ENCODE measurements around the gene UNC5C. TPM values are rescaled to one million over a fixed set of nuclear protein-coding genes. Genes with fewer than 3 reads are reported as not detected.
A peak's percentile ranks its signal among the peaks of the same experiment; 100 is the strongest.

UNC5C gene
- total and polyA plus RNA-seq, 2 of the 8 experiments (the other 6 are each of a cell fraction or from before 2014, with no cell fraction given): 0.30 to 1.3 TPM

DNA sequence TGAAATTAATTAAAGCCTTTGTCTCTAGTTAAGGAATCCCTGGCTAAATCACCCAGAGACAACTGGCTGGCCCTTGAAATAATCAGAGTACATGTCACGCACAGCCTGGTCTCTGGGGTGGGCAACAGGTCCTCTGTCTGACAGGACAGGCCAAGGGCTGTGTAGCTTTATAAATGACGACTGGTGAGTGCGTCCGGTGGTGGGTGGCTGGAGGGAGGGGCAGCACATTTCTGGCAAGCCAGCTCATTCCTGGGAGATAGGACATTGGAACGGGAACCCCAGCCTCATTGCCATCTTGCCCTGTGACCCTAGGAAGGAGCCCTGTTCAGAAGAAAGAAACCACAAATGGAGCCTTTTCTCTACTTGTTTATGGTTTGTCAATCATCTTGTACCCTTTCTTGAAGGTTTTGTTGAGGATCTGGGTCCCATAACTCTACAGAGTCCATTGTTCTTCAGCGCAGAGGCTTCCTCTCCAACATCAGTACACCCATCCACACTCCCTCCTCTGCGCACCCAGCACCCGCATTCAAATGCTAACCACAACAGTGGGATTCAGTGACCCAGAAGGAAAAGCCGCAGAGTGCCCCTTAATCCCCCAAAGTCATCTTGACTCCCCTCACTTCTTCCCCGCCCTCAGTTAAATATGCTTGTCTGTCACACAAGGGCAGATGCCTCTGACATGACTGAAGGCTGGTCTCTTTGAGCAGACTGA lies 368.1 kb downstream of the UNC5C start:
- Histone ChIP-seq H2AK5ac (ENCODE audit: low read depth, low read length) (no peak overlapping the region), H3K9me3 (ENCODE audit: insufficient read depth in 2 of 2, low read depth in 1 of 2, low read length in 1 of 2) (peaks cover 10 to 16% of the 10 kb centered on the region in 2 experiments; a peak in 3 of 4 replicates), H2BK15ac (ENCODE audit: low read length) (peak overlapping the region; percentile 54; the same call in 1 of the 2 replicates), H3K4me3 (ENCODE audit: extremely low read depth in 1 of 4, insufficient read depth in 2 of 4, low read depth in 3 of 4, low read length in 4 of 4) (peak overlapping the region in 1 of 4 experiments; percentile 34; a peak in 1 of 8 replicates), H4K20me1 (replicated peaks in 1 of 2; ENCODE audit: control insufficient read depth in 1 of 2, insufficient read depth in 2 of 2, low read length in 2 of 2) (no peaks in the 10 kb centered on the region), H3K14ac (ENCODE audit: insufficient read length) (no peak overlapping the region), H3K56ac (replicated peaks; ENCODE audit: insufficient read length, low read depth, low read length) (no peak overlapping the region), H3K4me1 (replicated peaks in 1 of 4; ENCODE audit: control insufficient read depth in 3 of 4, insufficient read depth in 4 of 4, low read length in 3 of 4) (peaks cover 0 to 13% (median 5%) of the 10 kb centered on the region in 4 experiments; a peak in 4 of 7 replicates), H3K4me2 (ENCODE audit: insufficient read depth in 1 of 2, low read depth in 2 of 2, low read length in 2 of 2) (peak overlapping the region; percentile 42 to 43; a peak in 3 of 4 replicates), H4K8ac (ENCODE audit: extremely low read depth, insufficient read depth, low read length) (0 out of 2 replicates have a peak overlapping the region, but pooled peaks have one; percentile 1), H4K5ac (ENCODE audit: insufficient read length, low read depth, low read length) (no peak overlapping the region), H3K79me2 (ENCODE audit: control insufficient read depth in 1 of 2, insufficient read depth in 2 of 2, low read length in 2 of 2) (no peaks in the 10 kb centered on the region), H3K9ac (replicated peaks in 1 of 4; ENCODE audit: extremely low read depth in 1 of 4, low read depth in 3 of 4, low read length in 3 of 4) (no peak overlapping the region), H3K23ac (ENCODE audit: insufficient read length) (no peak overlapping the region), H3K4ac (replicated peaks; ENCODE audit: insufficient read length, low read depth, low read length) (no peak overlapping the region), H3K18ac (ENCODE audit: extremely low read depth, low read length) (no peak overlapping the region), H3K79me1 (ENCODE audit: low read depth, low read length) (no peaks in the 10 kb centered on the region; the same call in 1 of the 2 replicates), H2BK5ac (ENCODE audit: low read depth, low read length) (no peak overlapping the region), H2BK12ac (ENCODE audit: low read depth, low read length) (no peak overlapping the region), H2BK120ac (replicated peaks; ENCODE audit: low read depth, low read length) (no peak overlapping the region), H3K36me3 (ENCODE audit: control insufficient read depth in 2 of 4, insufficient read depth in 4 of 4, low read length in 3 of 4) (peaks cover 0 to 4% (median 0%) of the 10 kb centered on the region in 4 experiments; a peak in 1 of 8 replicates), H3K27me3 (replicated peaks in 1 of 4; ENCODE audit: control insufficient read depth in 3 of 4, extremely low read depth in 1 of 4, insufficient read depth in 3 of 4, low read length in 3 of 4) (no peaks in the 10 kb centered on the region), H2AFZ (ENCODE audit: low read length) (0 out of 2 replicates have a peak overlapping the region, but pooled peaks have one; percentile 14), H4K91ac (replicated peaks; ENCODE audit: insufficient read length, low read length) (no peak overlapping the region), H2BK20ac (ENCODE audit: low read length) (no peak overlapping the region), H3K23me2 (ENCODE audit: low read depth, low read length) (no peaks in the 10 kb centered on the region), H3K27ac (ENCODE audit: low read depth, low read length) (no peak overlapping the region)
- 79% methylated on average over 10 of the region's 10 CpGs; no CpG with 5 or more reads in 1 of the 2 experiments for WGBS, 2 experiments (ENCODE audit: extremely low coverage in 1 of 2, insufficient coverage in 1 of 2, insufficient read length in 1 of 2, insufficient replicate concordance in 2 of 2, low coverage in 1 of 2, low lambda C conversion rate in 2 of 2, missing lambda C conversion rate in 1 of 2)
- DNase-seq (ENCODE audit: low read depth in 1 of 2, low spot score in 2 of 2): no peak
- TF ChIP-seq BACH1 (IDR thresholded peaks at IDR 0.05; ENCODE audit: low read length): no peak
- no peak for TF ChIP-seq CTBP2 (IDR thresholded peaks at IDR 0.05; ENCODE audit: borderline replicate concordance, insufficient read depth, insufficient read length, low read length)
- no peak for TF ChIP-seq CHD2 (IDR thresholded peaks at IDR 0.05; ENCODE audit: low read length)
- no peak for TF ChIP-seq RFX5 (IDR thresholded peaks at IDR 0.05; ENCODE audit: borderline replicate concordance, low read depth, low read length)
- no peak for TF ChIP-seq EP300 (IDR thresholded peaks at IDR 0.05; ENCODE audit: borderline replicate concordance in 1 of 2, low read depth in 2 of 2, low read length in 2 of 2)
- no peak for TF ChIP-seq SIX5 (IDR thresholded peaks at IDR 0.05; ENCODE audit: low read depth, low read length)
- TF ChIP-seq, protein P1, sequence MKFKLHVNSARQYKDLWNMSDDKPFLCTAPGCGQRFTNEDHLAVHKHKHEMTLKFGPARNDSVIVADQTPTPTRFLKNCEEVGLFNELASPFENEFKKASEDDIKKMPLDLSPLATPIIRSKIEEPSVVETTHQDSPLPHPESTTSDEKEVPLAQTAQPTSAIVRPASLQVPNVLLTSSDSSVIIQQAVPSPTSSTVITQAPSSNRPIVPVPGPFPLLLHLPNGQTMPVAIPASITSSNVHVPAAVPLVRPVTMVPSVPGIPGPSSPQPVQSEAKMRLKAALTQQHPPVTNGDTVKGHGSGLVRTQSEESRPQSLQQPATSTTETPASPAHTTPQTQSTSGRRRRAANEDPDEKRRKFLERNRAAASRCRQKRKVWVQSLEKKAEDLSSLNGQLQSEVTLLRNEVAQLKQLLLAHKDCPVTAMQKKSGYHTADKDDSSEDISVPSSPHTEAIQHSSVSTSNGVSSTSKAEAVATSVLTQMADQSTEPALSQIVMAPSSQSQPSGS (IDR thresholded peaks at IDR 0.05; ENCODE audit: low read length): no peak
- ChIA-PET CTCF (ENCODE audit: partially characterized antibody) (interaction anchor here (0.9 to 2.9 kb wide), 4 partner anchors 10 to 33 kb away, joined by 3 to 13 read pairs (median 4); no protein-coding TSS in a partner anchor), POLR2A (ENCODE audit: partially characterized antibody) (no interaction called here)
- no peak for FAIRE-seq
